B cell (primary cell): ENCODE results near the gene OR2AG1. TPM values are rescaled to one million over a fixed set of nuclear protein-coding genes. Genes with fewer than 3 reads are reported as not detected.

ENCODE experiments used
- ATAC-seq: fragments of 200-7000 bp; cut with Tn5 transposase; one replicate; pipeline ENCODE4 v1.10.0; 2021; ENCODE audit warnings: low read depth, mild to moderate bottlenecking, moderate number of reproducible peaks, moderate library complexity
- CTCF ChIA-PET: fragments of 350-600 bp; sonication (Branson Sonifier 250); formaldehyde crosslinking; loops from one replicate; lab custom pipeline; 2021; ENCODE audit warnings: antibody characterized with exemption, inconsistent platforms; lab: Charles Lee
- POLR2A ChIA-PET: fragments of 350-600 bp; sonication (Branson Sonifier 250); formaldehyde crosslinking; loops from one replicate; lab custom pipeline; 2021; ENCODE audit warnings: antibody characterized with exemption; lab: Charles Lee
- DNase-seq: peaks from one replicate; pipeline ENCODE4 v3.0.0; 2013
- H2AFZ ChIP-seq: 2 replicates; pipeline ENCODE4 v1.6.1; 2012; ENCODE audit warnings: mild to moderate bottlenecking, low read depth, low read length; ENCODE audit not compliant: insufficient read depth, poor library complexity, severe bottlenecking
- H3K27ac ChIP-seq, 2 donors: 1 replicate in 1 of 2; 2 replicates in 1 of 2; pipeline ENCODE4 v1.5.1; 2012 to 2013; ENCODE audit warnings: low read length in 2 of 2, mild to moderate bottlenecking in 2 of 2, moderate library complexity in 1 of 2
- H3K27me3 ChIP-seq, 4 experiments: fragments of 200-600 bp in 1 of 4; sonication (generic) in 1 of 4; replicated peaks in 1 of 4; 1 replicate in 2 of 4; 2 replicates in 2 of 4; pipeline versions ENCODE4 v1.6.1 to v1.7.0; 2013 to 2016; ENCODE audit warnings: low read length in 3 of 4, mild to moderate bottlenecking in 2 of 4, mixed read lengths in 1 of 4, moderate library complexity in 1 of 4; ENCODE audit not compliant: insufficient read depth in 4 of 4, control insufficient read depth in 3 of 4; ENCODE audit errors: control extremely low read depth in 1 of 4
- H3K36me3 ChIP-seq, 2 experiments: replicated peaks in 1 of 2; 1 replicate in 1 of 2; 2 replicates in 1 of 2; pipeline versions ENCODE4 v1.6.1 to v1.7.1; 2013; ENCODE audit warnings: low read length in 1 of 2; ENCODE audit not compliant: insufficient read depth in 2 of 2, control insufficient read depth in 1 of 2; ENCODE audit errors: control extremely low read depth in 1 of 2, extremely low read depth in 1 of 2
- H3K4me1 ChIP-seq, 2 donors: fragments of 200-600 bp in 1 of 2; sonication (generic) in 1 of 2; 1 replicate in 1 of 2; 2 replicates in 1 of 2; pipeline versions ENCODE4 v1.5.1 to v1.6.1; 2013 to 2017; ENCODE audit warnings: low read length in 2 of 2; ENCODE audit not compliant: control insufficient read depth in 2 of 2, insufficient read depth in 2 of 2
- H3K4me2 ChIP-seq: replicated peaks from 2 replicates; pipeline ENCODE3; 2012; ENCODE audit warnings: mild to moderate bottlenecking, low read depth, low read length; ENCODE audit not compliant: poor library complexity, severe bottlenecking
- H3K4me3 ChIP-seq, 5 experiments: fragments of 200-600 bp in 1 of 5; sonication (generic) in 1 of 5; 1 replicate in 3 of 5; 2 replicates in 2 of 5; pipeline versions ENCODE4 v1.5.1 to v1.7.0; 2011 to 2016; ENCODE audit warnings: low read length in 4 of 5, mild to moderate bottlenecking in 4 of 5, low read depth in 2 of 5, control low read depth in 1 of 5, moderate library complexity in 1 of 5; ENCODE audit not compliant: insufficient read depth in 1 of 5; ENCODE audit errors: control extremely low read depth in 1 of 5, extremely low read depth in 1 of 5
- H3K79me2 ChIP-seq: fragments of 200-600 bp; sonication (generic); one replicate; pipeline ENCODE4 v1.6.0; 2016; ENCODE audit warnings: low read length; ENCODE audit not compliant: control insufficient read depth, insufficient read depth
- H3K9ac ChIP-seq: fragments of 200-600 bp; sonication (generic); 2 replicates; pipeline ENCODE4 v1.6.1; 2017; ENCODE audit warnings: mild to moderate bottlenecking, low read length, moderate library complexity
- H3K9me3 ChIP-seq, 3 donors: one replicate each; pipeline versions ENCODE4 v1.6.1 to v1.7.1; 2013; ENCODE audit warnings: low read length in 2 of 3; ENCODE audit not compliant: control insufficient read depth in 2 of 3, insufficient read depth in 1 of 3; ENCODE audit errors: control extremely low read depth in 1 of 3
- H4K20me1 ChIP-seq: 2 replicates; pipeline ENCODE4 v1.6.0; 2012; ENCODE audit warnings: mild to moderate bottlenecking, low read length; ENCODE audit not compliant: insufficient read depth, control insufficient read depth, poor library complexity, severe bottlenecking
- H3K27ac Mint-ChIP-seq: one replicate; pipeline ENCODE4 v1.8.0; 2021; ENCODE audit warnings: mixed read lengths
- H3K27me3 Mint-ChIP-seq: one replicate; pipeline ENCODE4 v1.8.0; 2021; ENCODE audit warnings: mixed read lengths
- H3K4me1 Mint-ChIP-seq: one replicate; pipeline ENCODE4 v1.8.0; 2021; ENCODE audit warnings: mixed read lengths
- H3K4me3 Mint-ChIP-seq: one replicate; pipeline ENCODE4 v1.8.0; 2021; ENCODE audit warnings: mixed read lengths
- H3K9me3 Mint-ChIP-seq: one replicate; pipeline ENCODE4 v1.8.0; 2022; ENCODE audit warnings: mixed read lengths; ENCODE audit not compliant: insufficient read depth
- EZH2 ChIP-seq: IDR thresholded peaks from 2 replicates; pipeline ENCODE4 v1.6.1; 2012; ENCODE audit warnings: borderline replicate concordance, low read depth, mild to moderate bottlenecking, moderate library complexity, low read length; ENCODE audit not compliant: insufficient read depth, poor library complexity, severe bottlenecking
- WGBS: methylation state at CpG from one replicate; pipeline ENCODE4 v1.1.5; 2013; ENCODE audit warnings: missing lambda C conversion rate; ENCODE audit not compliant: insufficient coverage; 5-methylcytosine and 5-hydroxymethylcytosine counted together
- intact Hi-C: fragments of 100-400 bp; cut with micrococcal nuclease; formaldehyde crosslinking; loops from one replicate; pipeline ENCODE4 v1.10.0; 2022
- polyA plus RNA-seq: library from polyadenylated mRNA; depleted of rRNA; stranded (reverse); fragments of >200 nt; gene quantifications from 2 replicates; pipeline ENCODE4 v1.2.3, GENCODE V29; 2012
- total RNA-seq, 2 donors: library from RNA; stranded (reverse); fragments of 120-200 nt in 1 of 2; gene quantifications; 1 replicate in 1 of 2; 2 replicates in 1 of 2; pipeline versions ENCODE4 v1.2.3 to v1.2.4, GENCODE V29; 2013 to 2022
- TF ChIP-seq, protein P1 (sequence below): fragments of 200-600 bp; IDR thresholded peaks from one replicate; pipeline ENCODE4 v1.8.0; 2022; ENCODE audit warnings: antibody characterized with exemption, mild to moderate bottlenecking

Gene OR2AG1
- total and polyA plus RNA-seq, 2 donors (not counting 1 experiment from before 2014, with no cell fraction given): not detected

DNA sequence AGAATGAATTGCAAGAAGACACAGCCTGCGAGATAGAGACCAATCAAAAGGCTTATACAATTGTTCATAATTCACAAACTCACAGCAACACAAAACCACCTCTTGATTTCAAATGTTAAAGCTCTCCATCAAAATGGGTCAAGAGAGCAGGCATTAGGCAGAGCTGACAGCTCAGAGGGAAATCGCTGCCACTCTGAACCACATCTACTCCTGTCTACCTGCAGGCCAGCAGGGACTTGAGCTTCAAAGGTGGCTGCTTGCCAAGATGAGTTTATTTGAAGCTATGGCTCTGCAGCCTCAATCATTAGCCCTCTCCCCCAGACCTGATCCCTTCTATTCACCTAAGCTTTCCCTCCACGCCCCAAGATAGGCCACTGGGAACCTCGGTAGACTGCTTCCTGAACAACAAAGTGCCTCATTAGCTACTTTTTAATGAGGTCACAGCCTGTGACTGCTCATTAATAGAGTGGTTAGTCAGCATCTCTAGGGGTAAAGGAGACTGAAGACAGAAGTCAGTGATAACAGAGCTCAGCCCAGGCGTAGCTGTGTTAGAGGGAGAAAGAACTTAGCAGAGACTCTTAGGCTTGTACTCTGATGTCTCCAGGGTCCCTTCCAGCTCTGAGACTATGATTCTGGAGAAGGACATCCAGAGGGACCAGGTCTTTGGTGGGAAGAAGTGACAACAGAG, 41.5 kb downstream of the OR2AG1 start:
- ATAC-seq (no peak), DNase-seq (no peak)
- H3K9ac ChIP-seq: no peak overlapping the region
- no peaks in the 10 kb centered on the region for H3K79me2 ChIP-seq
- no peaks in the 10 kb centered on the region for H3K4me1 ChIP-seq
- Mint-ChIP-seq H3K4me3 (no peak overlapping the region), H3K27ac (no peak overlapping the region), H3K27me3 (peaks cover 3% of the 10 kb centered on the region), H3K9me3 (peaks cover 2% of the 10 kb centered on the region), H3K4me1 (no peaks in the 10 kb centered on the region)
- H3K27me3 ChIP-seq: no peaks in the 10 kb centered on the region
- no peaks in the 10 kb centered on the region for H3K9me3 ChIP-seq
- POLR2A ChIA-PET: no interaction called here
- CTCF ChIA-PET: interaction anchor here (0.7 to 2.4 kb wide), 2 partner anchors 12 to 700 kb away, joined by 4 to 10 read pairs; no protein-coding TSS in a partner anchor
- intact Hi-C loops: no loop called here
- H3K4me2 ChIP-seq: no peak overlapping the region
- no peak overlapping the region for H3K27ac ChIP-seq
- no peak overlapping the region for H2AFZ ChIP-seq
- no peaks in the 10 kb centered on the region for H3K36me3 ChIP-seq
- WGBS: 96% methylated on average over 3 of the region's 5 CpGs
- no peak overlapping the region for H3K4me3 ChIP-seq
- H4K20me1 ChIP-seq: no peaks in the 10 kb centered on the region
- TF ChIP-seq, protein P1, sequence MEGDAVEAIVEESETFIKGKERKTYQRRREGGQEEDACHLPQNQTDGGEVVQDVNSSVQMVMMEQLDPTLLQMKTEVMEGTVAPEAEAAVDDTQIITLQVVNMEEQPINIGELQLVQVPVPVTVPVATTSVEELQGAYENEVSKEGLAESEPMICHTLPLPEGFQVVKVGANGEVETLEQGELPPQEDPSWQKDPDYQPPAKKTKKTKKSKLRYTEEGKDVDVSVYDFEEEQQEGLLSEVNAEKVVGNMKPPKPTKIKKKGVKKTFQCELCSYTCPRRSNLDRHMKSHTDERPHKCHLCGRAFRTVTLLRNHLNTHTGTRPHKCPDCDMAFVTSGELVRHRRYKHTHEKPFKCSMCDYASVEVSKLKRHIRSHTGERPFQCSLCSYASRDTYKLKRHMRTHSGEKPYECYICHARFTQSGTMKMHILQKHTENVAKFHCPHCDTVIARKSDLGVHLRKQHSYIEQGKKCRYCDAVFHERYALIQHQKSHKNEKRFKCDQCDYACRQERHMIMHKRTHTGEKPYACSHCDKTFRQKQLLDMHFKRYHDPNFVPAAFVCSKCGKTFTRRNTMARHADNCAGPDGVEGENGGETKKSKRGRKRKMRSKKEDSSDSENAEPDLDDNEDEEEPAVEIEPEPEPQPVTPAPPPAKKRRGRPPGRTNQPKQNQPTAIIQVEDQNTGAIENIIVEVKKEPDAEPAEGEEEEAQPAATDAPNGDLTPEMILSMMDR: no peak
- TF ChIP-seq EZH2: no peak

DNA sequence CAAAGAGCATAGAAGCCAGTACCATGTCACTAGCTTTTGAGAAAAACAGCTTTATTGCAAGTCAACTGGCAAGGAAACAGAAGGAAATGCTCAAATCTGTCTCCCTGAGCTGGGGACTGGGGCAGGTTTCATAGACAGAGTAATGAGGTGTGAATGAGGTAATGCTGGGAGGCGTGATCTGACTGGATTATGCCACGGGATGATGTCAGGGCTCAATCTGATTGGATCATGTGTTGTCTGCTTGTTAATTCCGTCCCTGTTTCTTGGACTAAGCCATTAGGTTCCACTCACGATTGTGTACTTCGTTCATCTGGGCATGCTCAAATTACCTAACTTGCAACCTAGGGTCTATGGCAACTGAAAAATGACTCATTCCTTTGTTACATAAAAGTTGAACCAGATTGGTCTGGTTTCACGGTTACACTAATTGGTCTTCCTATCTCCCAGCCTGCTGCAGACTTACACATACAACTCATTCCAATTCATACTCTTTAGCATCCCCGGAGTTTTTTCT, 42.5 kb downstream of the OR2AG1 start:
- Histone ChIP-seq H4K20me1 (no peaks in the 10 kb centered on the region), H3K27me3 (no peaks in the 10 kb centered on the region), H3K9ac (no peak overlapping the region), H3K4me2 (no peak overlapping the region), H3K4me1 (no peaks in the 10 kb centered on the region), H3K36me3 (no peaks in the 10 kb centered on the region), H3K27ac (no peak overlapping the region), H2AFZ (no peak overlapping the region), H3K9me3 (no peaks in the 10 kb centered on the region), H3K4me3 (no peak overlapping the region), H3K79me2 (no peaks in the 10 kb centered on the region)
- POLR2A ChIA-PET: no interaction called here
- peaks cover 3% of the 10 kb centered on the region for H3K27me3 Mint-ChIP-seq
- intact Hi-C loops: no loop called here
- H3K27ac Mint-ChIP-seq: no peak overlapping the region
- no peaks in the 10 kb centered on the region for H3K4me1 Mint-ChIP-seq
- no peak for TF ChIP-seq EZH2
- TF ChIP-seq, protein P1: no peak
- peaks cover under 1% of the 10 kb centered on the region for H3K9me3 Mint-ChIP-seq
- CTCF ChIA-PET: interaction anchor here (2.4 kb wide), 1 partner anchor 13 kb away, joined by 10 read pairs; no protein-coding TSS in a partner anchor
- ATAC-seq: no peak
- no peak for DNase-seq
- H3K4me3 Mint-ChIP-seq: no peak overlapping the region
- WGBS: 91% methylated on average over 6 of the region's 7 CpGs
